ENCODE measurements around the gene ATP6V1E1. TPM values are rescaled to one million over a fixed set of nuclear protein-coding genes. Genes with fewer than 3 reads are reported as not detected.

The ATP6V1E1 gene
- total RNA-seq, result 100 to 1,000 TPM; 188 to 293 (median 222) TPM
- polyA plus RNA-seq, result 100 to 1,000 TPM; 126 to 333 TPM
- long read RNA-seq, donor 1, transcript ATP6V1E1-201 (9 exons, 1,402 nt), result major isoform, 54 of 87 reads
- long read RNA-seq, donor 1, partial matches to known transcripts, result 31 of 87 reads
- long read RNA-seq, donor 1, other reads (novel, unspliced or antisense), result 2 of 87 reads
- long read RNA-seq, donor 2, transcript ATP6V1E1-201 (9 exons, 1,402 nt), result major isoform, 257 of 283 reads
- long read RNA-seq, donor 2, partial matches to known transcripts, result 18 of 283 reads
- long read RNA-seq, donor 2, other reads (novel, unspliced or antisense), result 5 of 283 reads
- long read RNA-seq, donor 3, transcript ATP6V1E1-201 (9 exons, 1,402 nt), result major isoform, 53 of 117 reads
- long read RNA-seq, donor 3, partial matches to known transcripts, result 58 of 117 reads
- long read RNA-seq, donor 3, other reads (novel, unspliced or antisense), result 3 of 117 reads

DNA sequence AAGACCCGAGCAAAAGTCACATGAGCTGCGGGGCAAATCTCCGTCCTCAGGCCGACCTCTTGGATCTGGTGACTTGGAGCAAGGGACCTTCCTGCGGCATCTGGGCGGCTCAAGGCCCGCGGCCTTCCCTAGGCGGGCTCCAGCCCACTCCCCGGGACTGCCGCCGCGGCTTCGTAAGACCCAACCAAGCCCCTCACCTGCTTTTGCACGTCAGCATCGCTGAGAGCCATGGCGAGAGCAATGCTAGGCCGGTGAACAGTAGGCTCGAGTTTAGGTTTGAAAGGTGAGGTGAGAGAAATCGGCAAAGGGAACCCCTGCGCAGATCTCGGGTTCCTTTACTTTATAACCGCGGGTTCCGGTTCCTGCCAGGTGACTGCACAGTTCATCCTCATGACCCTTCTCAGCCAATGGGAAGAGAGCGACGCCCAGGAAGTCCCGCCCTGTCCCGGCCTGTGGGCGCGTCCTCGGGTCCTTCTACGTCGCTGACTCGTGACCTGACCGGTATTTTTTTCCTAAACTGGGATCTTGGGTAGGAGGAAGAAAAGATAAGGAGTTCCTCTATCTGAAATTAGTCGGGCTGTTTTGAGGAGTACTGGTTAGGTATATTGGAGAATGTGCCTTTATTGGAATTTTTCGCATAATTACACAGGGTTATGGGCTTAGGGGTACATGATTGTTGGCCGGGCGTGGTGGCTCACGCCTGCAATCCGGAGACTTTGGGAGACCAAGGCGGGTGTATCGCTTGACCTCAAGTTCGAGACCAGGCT, at the start of gene ATP6V1E1:
ATP6V1E1 (minus strand) TSS at position 344 of the 767 bp plus-strand sequence; CDS start at position 230, 114 bp downstream.
- Histone ChIP-seq H3K9me3 (no peaks in the 10 kb centered on the region), H3K4me1 (peaks cover 0 to 39% (median 21%) of the 10 kb centered on the region in 12 donors), H3K27ac (peak within 1 kb of the TSS; percentile 77 to 96 (median 92)), H3K4me3 (peak within 1 kb of the TSS; percentile 79 to 100 (median 93)), H3K36me3 (peaks cover 0 to 20% (median 10%) of the 10 kb centered on the region in 9 donors), H3K27me3 (no peaks in the 10 kb centered on the region)
- TF ChIP-seq, protein P1, sequence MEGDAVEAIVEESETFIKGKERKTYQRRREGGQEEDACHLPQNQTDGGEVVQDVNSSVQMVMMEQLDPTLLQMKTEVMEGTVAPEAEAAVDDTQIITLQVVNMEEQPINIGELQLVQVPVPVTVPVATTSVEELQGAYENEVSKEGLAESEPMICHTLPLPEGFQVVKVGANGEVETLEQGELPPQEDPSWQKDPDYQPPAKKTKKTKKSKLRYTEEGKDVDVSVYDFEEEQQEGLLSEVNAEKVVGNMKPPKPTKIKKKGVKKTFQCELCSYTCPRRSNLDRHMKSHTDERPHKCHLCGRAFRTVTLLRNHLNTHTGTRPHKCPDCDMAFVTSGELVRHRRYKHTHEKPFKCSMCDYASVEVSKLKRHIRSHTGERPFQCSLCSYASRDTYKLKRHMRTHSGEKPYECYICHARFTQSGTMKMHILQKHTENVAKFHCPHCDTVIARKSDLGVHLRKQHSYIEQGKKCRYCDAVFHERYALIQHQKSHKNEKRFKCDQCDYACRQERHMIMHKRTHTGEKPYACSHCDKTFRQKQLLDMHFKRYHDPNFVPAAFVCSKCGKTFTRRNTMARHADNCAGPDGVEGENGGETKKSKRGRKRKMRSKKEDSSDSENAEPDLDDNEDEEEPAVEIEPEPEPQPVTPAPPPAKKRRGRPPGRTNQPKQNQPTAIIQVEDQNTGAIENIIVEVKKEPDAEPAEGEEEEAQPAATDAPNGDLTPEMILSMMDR (IDR thresholded peaks at IDR 0.05), result no peak
- TF ChIP-seq POLR2A (IDR thresholded peaks at IDR 0.05), result peak in 1 of 2 donors; percentile 74
- 0 to 1% (median 0%) methylated on average over 28 to 45 of the region's 45 CpGs for WGBS, 4 donors
- peak; percentile 96 to 97 (median 97) for DNase-seq
- ATAC-seq, result peak; percentile 100
- intact Hi-C loops (cut with DNase I), result loop anchor here in 4 of 10 donors (1.0 to 10.0 kb wide), 4 partner anchors 10 to 64 kb away; partner anchors contain the start of genes BCL2L13 (in 1 of the 4) and SLC25A18 (in 1 of the 4)

DNA sequence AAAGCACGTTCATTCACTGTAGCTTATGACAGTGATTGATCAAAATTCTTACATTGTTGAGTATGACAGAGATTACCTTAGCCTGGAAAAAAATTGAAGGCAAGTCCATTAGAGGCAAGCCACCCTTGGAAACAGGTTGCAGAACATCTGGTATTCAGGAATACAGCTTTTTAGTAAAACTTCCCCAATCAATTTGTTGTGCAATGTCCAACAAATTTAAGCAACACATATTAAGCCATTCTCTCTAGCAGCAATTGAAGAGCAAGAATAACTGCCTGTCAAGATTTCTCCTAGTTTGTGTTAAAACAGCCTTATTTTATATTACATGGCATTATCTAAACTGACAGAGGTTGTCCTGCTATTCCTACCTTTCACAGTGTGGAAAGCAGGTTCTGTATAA, 47.0 kb upstream of the ATP6V1E1 start:
- DNase-seq (no peak), ATAC-seq (no peak)
- no peaks in the 10 kb centered on the region for H3K27me3 ChIP-seq
- H3K36me3 ChIP-seq, result peaks cover 0 to 13% (median 5%) of the 10 kb centered on the region in 9 donors
- no peaks in the 10 kb centered on the region for H3K9me3 ChIP-seq
- H3K27ac ChIP-seq, result no peak overlapping the region
- WGBS, 4 donors, result 70 to 83% (median 79%) methylated on average over 1 of the region's 1 CpG
- intact Hi-C loops (cut with DNase I), result no loop called here
- no peak overlapping the region for H3K4me3 ChIP-seq
- H3K4me1 ChIP-seq, result peaks cover 0 to 39% (median 6%) of the 10 kb centered on the region in 12 donors
- no peak for TF ChIP-seq POLR2A (IDR thresholded peaks at IDR 0.05)
- TF ChIP-seq, protein P1 (IDR thresholded peaks at IDR 0.05), result no peak

DNA sequence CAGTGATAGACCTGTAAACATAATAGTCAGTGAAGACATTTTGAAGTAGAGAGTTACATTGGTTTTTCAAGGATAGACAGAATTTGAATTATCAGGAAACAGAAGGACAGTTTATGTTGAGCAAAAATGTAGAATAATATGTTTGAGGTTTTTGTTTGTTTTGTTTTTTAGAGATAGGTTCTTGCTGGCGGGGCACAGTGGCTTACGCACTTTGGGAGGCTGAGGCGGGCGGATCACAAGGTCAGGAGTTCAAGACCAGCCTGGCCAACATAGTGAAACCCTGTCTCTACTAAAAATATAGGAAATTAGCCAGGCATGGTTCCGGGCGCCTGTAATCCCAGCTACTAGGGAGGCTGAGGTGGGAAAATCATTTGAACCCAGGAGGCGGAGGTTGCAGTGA, 45.6 kb upstream of the ATP6V1E1 start:
- H3K9me3 ChIP-seq, result no peaks in the 10 kb centered on the region
- DNase-seq (no peak), ATAC-seq (no peak)
- H3K4me3 ChIP-seq, result no peak overlapping the region
- H3K36me3 ChIP-seq, result peaks cover 0 to 23% (median 8%) of the 10 kb centered on the region in 9 donors
- peaks cover 0 to 39% (median 2%) of the 10 kb centered on the region in 12 donors for H3K4me1 ChIP-seq
- no peak for TF ChIP-seq POLR2A (IDR thresholded peaks at IDR 0.05)
- TF ChIP-seq, protein P1 (IDR thresholded peaks at IDR 0.05), result no peak
- H3K27ac ChIP-seq, result no peak overlapping the region
- intact Hi-C loops (cut with DNase I), result no loop called here
- no peaks in the 10 kb centered on the region for H3K27me3 ChIP-seq
- 94 to 99% (median 97%) methylated on average over 7 of the region's 7 CpGs for WGBS, 4 donors

Measured in heart left ventricle (tissue), 16 donors.